ENCODE data around the gene ESRP2. TPM values are rescaled to one million over a fixed set of nuclear protein-coding genes. Genes with fewer than 3 reads are reported as not detected.

Gene ESRP2
- total RNA-seq, 4 donors from 2014 or later = 0.13 to 2.9 TPM; not detected in 2

DNA sequence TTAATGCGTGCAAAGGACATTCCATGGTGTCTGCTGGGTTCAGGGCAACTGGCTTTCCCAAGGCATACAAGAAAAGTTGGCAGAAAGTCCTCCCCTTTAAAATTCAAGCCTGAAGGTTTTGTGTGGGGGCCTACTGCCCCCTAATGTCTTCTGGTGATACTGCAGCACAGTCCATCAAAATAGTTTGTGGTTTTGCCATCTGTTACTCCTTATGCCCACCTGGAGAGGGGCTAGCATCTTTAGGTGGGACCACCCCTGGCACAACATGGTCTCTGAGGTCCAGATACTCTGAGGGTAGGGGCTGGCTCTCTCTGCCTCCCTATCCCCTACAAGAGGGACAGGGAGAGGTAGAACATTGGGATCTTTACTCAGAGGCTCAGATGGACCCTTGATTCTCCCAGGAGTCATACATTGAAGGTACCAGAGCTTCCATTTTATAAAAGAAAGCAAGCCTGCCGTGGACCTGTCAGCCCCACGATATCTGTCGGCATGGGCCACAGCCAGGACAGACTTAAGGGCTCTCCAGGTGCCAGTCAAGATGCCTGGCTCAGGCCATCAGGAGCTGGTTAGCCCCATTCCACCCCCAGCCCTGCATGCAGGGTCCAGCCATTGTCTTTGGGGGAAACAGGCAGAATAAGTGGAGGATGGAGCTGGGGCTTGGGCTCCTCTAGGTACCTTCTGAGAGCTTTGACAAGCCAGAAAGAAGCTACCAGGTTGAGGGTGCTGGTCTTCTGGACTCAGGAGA lies 6.3 kb downstream of the ESRP2 start:
- Histone ChIP-seq H3K4me1 (peaks cover 0 to 23% (median 5%) of the 10 kb centered on the region in 3 donors), H3K9me3 (no peaks in the 10 kb centered on the region), H3K36me3 (peaks cover 0 to 48% of the 10 kb centered on the region in 2 donors), H3K27ac (no peak overlapping the region), H3K27me3 (no peaks in the 10 kb centered on the region), H3K4me3 (no peak overlapping the region)
- TF ChIP-seq, protein P1, sequence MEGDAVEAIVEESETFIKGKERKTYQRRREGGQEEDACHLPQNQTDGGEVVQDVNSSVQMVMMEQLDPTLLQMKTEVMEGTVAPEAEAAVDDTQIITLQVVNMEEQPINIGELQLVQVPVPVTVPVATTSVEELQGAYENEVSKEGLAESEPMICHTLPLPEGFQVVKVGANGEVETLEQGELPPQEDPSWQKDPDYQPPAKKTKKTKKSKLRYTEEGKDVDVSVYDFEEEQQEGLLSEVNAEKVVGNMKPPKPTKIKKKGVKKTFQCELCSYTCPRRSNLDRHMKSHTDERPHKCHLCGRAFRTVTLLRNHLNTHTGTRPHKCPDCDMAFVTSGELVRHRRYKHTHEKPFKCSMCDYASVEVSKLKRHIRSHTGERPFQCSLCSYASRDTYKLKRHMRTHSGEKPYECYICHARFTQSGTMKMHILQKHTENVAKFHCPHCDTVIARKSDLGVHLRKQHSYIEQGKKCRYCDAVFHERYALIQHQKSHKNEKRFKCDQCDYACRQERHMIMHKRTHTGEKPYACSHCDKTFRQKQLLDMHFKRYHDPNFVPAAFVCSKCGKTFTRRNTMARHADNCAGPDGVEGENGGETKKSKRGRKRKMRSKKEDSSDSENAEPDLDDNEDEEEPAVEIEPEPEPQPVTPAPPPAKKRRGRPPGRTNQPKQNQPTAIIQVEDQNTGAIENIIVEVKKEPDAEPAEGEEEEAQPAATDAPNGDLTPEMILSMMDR (IDR thresholded peaks at IDR 0.05) = peak in 3 of 4 experiments; percentile 84 to 90 (median 87)
- TF ChIP-seq EP300 (IDR thresholded peaks at IDR 0.05) = no peak
- peak; percentile 56 for ATAC-seq
- WGBS, 2 donors (ENCODE audit: low coverage in 1 of 2) = 0 to 13% methylated on average over 1 of the region's 4 CpGs

DNA sequence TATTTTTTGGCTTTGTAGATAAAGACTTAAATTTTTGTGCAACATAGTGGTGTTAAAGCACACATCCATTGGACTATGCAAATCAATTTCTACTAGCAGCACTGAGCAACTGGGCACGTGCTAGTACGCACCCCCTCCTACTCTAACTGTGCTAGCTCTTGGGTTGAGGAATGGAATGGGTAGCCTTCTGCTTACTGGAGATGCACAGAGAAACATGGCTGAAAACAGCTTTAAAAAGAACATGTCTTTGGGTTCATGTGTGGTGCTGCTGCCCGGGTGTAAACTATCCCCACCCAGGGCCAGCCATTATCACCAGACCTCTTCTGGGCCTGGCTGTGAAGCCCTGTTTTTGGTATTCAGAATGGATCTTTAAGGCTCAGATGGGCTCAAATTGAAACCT lies 7.3 kb downstream of the ESRP2 start:
- peak overlapping the region in 1 of 4 donors; percentile 36 for H3K27ac ChIP-seq
- H3K36me3 ChIP-seq = peaks cover 0 to 48% of the 10 kb centered on the region in 2 donors
- no peaks in the 10 kb centered on the region for H3K27me3 ChIP-seq
- ATAC-seq = no peak
- no peak overlapping the region for H3K4me3 ChIP-seq
- H3K9me3 ChIP-seq = no peaks in the 10 kb centered on the region
- TF ChIP-seq POLR2AphosphoS5 (IDR thresholded peaks at IDR 0.05) (no peak), POLR2A (IDR thresholded peaks at IDR 0.05) (no peak)
- TF ChIP-seq, protein P1 (IDR thresholded peaks at IDR 0.05) = no peak
- peaks cover 0 to 23% (median 5%) of the 10 kb centered on the region in 3 donors for H3K4me1 ChIP-seq
- WGBS, 2 donors (ENCODE audit: low coverage in 1 of 2) = 60 to 68% methylated on average over 1 to 3 of the region's 3 CpGs

DNA sequence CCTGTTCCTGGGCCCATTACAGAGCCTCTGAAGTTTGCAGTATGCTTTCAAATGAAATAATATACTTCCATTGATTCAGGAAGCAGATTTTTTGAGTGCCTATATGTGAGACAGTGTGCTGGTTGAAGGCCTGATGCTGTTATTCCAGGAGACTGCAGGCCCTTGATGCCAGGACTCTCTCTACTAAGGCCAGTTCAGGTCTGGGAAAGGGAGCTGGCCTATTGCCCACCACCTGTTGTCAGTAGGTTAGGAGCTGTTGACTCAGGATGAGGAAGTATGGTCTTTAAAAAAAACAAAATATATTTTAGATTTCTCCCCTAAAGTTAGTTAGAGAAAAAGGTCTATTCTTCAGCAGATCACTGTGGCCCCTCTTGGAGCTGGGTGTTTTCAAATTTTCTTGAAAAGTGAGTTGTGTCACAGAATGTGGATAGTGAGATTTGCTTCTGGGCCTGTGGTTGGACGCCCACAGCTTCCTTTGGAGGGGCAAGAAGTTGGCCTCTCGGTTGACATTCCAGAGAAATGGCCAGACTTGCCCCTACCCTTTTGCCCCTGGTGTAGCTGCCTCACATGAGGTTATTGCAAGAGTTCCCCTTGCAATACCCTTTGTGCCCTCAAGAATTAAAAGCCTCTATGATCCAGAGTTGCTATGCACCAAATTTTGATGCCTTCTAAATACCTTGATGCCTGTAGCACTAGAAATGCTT lies 7.9 kb downstream of the ESRP2 start:
- H3K27ac ChIP-seq = no peak overlapping the region
- H3K36me3 ChIP-seq = peaks cover 0 to 48% of the 10 kb centered on the region in 2 donors
- 53% methylated on average over 2 of the region's 2 CpGs; no CpG with 5 or more reads in 1 of the 2 donors for WGBS, 2 donors (ENCODE audit: low coverage in 1 of 2)
- TF ChIP-seq EP300 (IDR thresholded peaks at IDR 0.05) (no peak), POLR2A (IDR thresholded peaks at IDR 0.05) (no peak), POLR2AphosphoS5 (IDR thresholded peaks at IDR 0.05) (no peak)
- TF ChIP-seq, protein P1 (IDR thresholded peaks at IDR 0.05) = no peak
- H3K9me3 ChIP-seq = no peaks in the 10 kb centered on the region
- no peak for ATAC-seq
- H3K27me3 ChIP-seq = no peaks in the 10 kb centered on the region
- H3K4me3 ChIP-seq = no peak overlapping the region
- H3K4me1 ChIP-seq = peaks cover 0 to 29% (median 5%) of the 10 kb centered on the region in 3 donors

DNA sequence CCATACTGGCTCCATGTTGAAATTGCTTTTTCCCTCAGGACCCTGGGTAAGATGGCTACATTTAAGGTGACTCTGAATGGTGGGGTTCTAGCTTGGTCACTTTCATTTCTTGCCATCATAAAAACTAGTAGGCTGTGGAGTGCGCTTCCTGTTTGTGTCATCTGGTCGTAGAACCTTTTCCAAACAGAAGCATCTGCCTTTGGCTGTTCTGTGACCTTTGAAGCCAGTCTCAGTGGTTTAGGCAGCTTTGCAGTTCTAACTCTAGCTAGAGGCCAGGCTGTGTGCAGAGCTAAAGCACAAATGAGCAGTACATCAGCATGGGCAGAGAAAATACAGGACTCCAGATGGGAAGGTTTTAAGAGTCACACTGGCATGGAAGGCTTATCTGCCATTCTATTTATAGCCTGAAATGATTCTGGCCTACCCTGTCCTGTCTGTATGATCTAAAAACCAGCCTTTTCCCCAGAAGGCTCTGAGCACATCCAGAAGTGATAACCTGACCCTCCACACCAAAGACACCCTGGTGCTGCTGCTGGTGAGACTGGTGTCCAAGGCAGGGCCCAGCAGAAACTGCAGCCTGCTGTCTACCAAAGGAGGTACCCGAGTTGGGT lies 8.6 kb downstream of the ESRP2 start:
- ATAC-seq = no peak
- Histone ChIP-seq H3K9me3 (no peaks in the 10 kb centered on the region), H3K4me3 (no peak overlapping the region), H3K27ac (no peak overlapping the region), H3K4me1 (peaks cover 0 to 36% (median 5%) of the 10 kb centered on the region in 3 donors), H3K36me3 (peaks cover 0 to 46% of the 10 kb centered on the region in 2 donors), H3K27me3 (no peaks in the 10 kb centered on the region)
- no peak for TF ChIP-seq POLR2AphosphoS5 (IDR thresholded peaks at IDR 0.05)
- TF ChIP-seq, protein P1 (IDR thresholded peaks at IDR 0.05) = no peak
- no peak for TF ChIP-seq POLR2A (IDR thresholded peaks at IDR 0.05)
- no peak for TF ChIP-seq EP300 (IDR thresholded peaks at IDR 0.05)
- 69 to 83% methylated on average over 1 to 2 of the region's 3 CpGs for WGBS, 2 donors (ENCODE audit: low coverage in 1 of 2)
